Measurements from ENCODE around the gene C1QTNF2. TPM values are rescaled to one million over a fixed set of nuclear protein-coding genes. Genes with fewer than 3 reads are reported as not detected.
A peak's percentile ranks its signal among the peaks of the same experiment; 100 is the strongest.

The C1QTNF2 gene
- total and polyA plus RNA-seq, 4 donors, result 0.17 to 0.37 (median 0.23) TPM

- Histone ChIP-seq H3K4me3 (ENCODE audit: low read depth in 1 of 3, low read length in 3 of 3) (peak within 1 kb of the TSS; percentile 23 to 48 (median 30)), H3K9me3 (ENCODE audit: control insufficient read depth in 4 of 4, low read length in 3 of 4) (no peaks in the 10 kb centered on the region), H3K36me3 (ENCODE audit: control insufficient read depth in 4 of 4, insufficient read depth in 3 of 4, low read depth in 1 of 4, low read length in 3 of 4) (no peaks in the 10 kb centered on the region), H3K27ac (ENCODE audit: low read depth in 1 of 2, low read length in 2 of 2) (peak within 1 kb of the TSS in 1 of 2 donors; percentile 63), H3K4me1 (ENCODE audit: control insufficient read depth in 4 of 4, insufficient read depth in 4 of 4, low read length in 3 of 4) (peaks cover 0 to 11% (median 2%) of the 10 kb centered on the region in 4 donors), H3K27me3 (ENCODE audit: control insufficient read depth in 4 of 4, insufficient read depth in 4 of 4, low read length in 3 of 4) (peaks cover 0 to 9% (median 2%) of the 10 kb centered on the region in 4 donors), H3K9ac (ENCODE audit: low read depth in 1 of 2, low read length in 2 of 2) (no peak within 1 kb of the TSS)
- DNase-seq (ENCODE audit: low spot score), result no peak
- WGBS, result 2% methylated on average over 84 of the region's 84 CpGs
- no peak for TF ChIP-seq YY1 (IDR thresholded peaks at IDR 0.05)
- TF ChIP-seq EGR1 (IDR thresholded peaks at IDR 0.05; ENCODE audit: low read depth in 2 of 2), result no peak
- TF ChIP-seq SP1 (IDR thresholded peaks at IDR 0.05), result no peak
- TF ChIP-seq MAX (IDR thresholded peaks at IDR 0.05), result no peak
- TF ChIP-seq CTCF (IDR thresholded peaks at IDR 0.05; ENCODE audit: low read depth, low read length, missing input control), result no peak
- TF ChIP-seq HNF4A (conservative IDR thresholded peaks at IDR 0.05), result no peak
- TF ChIP-seq TAF1 (conservative IDR thresholded peaks at IDR 0.05), result no peak
- TF ChIP-seq ATF3 (IDR thresholded peaks at IDR 0.05), result no peak
- no peak for TF ChIP-seq HNF4G (IDR thresholded peaks at IDR 0.05)
- TF ChIP-seq REST (IDR thresholded peaks at IDR 0.05), result no peak
- no peak for TF ChIP-seq FOXA2 (IDR thresholded peaks at IDR 0.05)
- TF ChIP-seq RAD21 (IDR thresholded peaks at IDR 0.05), result no peak
- no peak for TF ChIP-seq GABPA (IDR thresholded peaks at IDR 0.05 in 1 of 2, conservative IDR thresholded peaks at IDR 0.05 in 1 of 2)
- no peak for TF ChIP-seq RXRA (IDR thresholded peaks at IDR 0.05)
- TF ChIP-seq JUND (IDR thresholded peaks at IDR 0.05), result no peak
- no peak for TF ChIP-seq ZBTB33 (IDR thresholded peaks at IDR 0.05)
- no peak for TF ChIP-seq NR2F2 (IDR thresholded peaks at IDR 0.05)
- no peak for TF ChIP-seq FOXA1 (IDR thresholded peaks at IDR 0.05)
These were observed 58.1 kb downstream of the C1QTNF2 start, which contains the start of gene CCNJL for GRCh38 chr5:160312134-160312959. TSS of gene CCNJL (minus strand) at chr5:160312564. CDS start at chr5:160311923, 641 bp downstream.
